ENCODE measurements around the gene ITPA. TPM values are rescaled to one million over a fixed set of nuclear protein-coding genes. Genes with fewer than 3 reads are reported as not detected.

ITPA gene
- total and polyA plus RNA-seq, 9 donors, result 15.8 to 55.3 (median 31.1) TPM

DNA sequence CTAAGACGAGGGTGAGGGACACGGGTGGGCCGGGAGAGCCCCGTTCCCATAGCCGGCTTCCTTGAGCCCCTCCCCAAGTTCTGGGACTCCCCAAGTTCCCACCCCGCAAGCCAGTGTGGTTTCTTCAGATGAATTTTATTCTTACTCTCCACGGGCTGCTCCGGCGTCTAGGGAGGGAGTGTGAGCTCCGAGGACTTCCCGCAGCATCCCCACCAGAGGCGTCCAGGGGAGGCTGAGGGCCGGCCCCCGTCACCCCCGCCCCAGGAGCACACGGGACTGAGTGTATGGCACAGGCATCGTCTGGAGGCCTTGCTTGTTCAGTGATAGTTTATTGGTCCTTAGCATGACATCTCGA lies 39.7 kb downstream of the ITPA start:
- DNase-seq, result no peak
- H3K27me3 ChIP-seq, result no peaks in the 10 kb centered on the region
- TF ChIP-seq POLR2A (IDR thresholded peaks at IDR 0.05) (no peak), EP300 (IDR thresholded peaks at IDR 0.05) (no peak)
- TF ChIP-seq, protein P1, sequence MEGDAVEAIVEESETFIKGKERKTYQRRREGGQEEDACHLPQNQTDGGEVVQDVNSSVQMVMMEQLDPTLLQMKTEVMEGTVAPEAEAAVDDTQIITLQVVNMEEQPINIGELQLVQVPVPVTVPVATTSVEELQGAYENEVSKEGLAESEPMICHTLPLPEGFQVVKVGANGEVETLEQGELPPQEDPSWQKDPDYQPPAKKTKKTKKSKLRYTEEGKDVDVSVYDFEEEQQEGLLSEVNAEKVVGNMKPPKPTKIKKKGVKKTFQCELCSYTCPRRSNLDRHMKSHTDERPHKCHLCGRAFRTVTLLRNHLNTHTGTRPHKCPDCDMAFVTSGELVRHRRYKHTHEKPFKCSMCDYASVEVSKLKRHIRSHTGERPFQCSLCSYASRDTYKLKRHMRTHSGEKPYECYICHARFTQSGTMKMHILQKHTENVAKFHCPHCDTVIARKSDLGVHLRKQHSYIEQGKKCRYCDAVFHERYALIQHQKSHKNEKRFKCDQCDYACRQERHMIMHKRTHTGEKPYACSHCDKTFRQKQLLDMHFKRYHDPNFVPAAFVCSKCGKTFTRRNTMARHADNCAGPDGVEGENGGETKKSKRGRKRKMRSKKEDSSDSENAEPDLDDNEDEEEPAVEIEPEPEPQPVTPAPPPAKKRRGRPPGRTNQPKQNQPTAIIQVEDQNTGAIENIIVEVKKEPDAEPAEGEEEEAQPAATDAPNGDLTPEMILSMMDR (IDR thresholded peaks at IDR 0.05), result no peak
- no peaks in the 10 kb centered on the region for H3K36me3 ChIP-seq
- H3K27ac ChIP-seq, result no peak overlapping the region
- intact Hi-C loops (cut with DNase I), result no loop called here
- 29 to 53% (median 29%) methylated on average over 13 to 18 of the region's 18 CpGs for WGBS, 3 donors
- no peak overlapping the region for H3K4me3 ChIP-seq
- peaks cover 6% of the 10 kb centered on the region for H3K4me1 ChIP-seq (ENCODE audit: insufficient read depth)
- H3K9me3 ChIP-seq, result no peaks in the 10 kb centered on the region

DNA sequence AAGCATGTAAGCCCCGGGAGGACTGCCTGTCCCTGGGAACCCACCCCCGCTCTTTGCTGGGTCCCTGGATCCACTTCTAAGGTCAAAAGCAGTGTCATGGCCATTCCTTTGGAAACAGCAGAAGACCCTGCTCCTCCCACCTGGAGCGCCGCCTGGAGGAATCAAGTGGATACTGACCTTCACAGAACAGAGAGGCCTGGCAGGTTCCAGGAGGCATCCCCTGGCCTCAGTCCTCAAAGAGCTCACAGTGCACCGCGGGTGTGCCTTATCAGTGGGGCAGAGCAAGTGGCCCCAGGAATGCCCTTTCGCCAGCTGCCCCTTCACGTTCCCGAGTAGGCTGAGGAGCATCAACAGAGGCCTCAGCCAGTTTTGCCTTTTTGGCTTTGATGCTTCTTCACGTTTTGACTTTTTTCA lies 40.8 kb downstream of the ITPA start:
- intact Hi-C loops (cut with DNase I), result no loop called here
- no peak overlapping the region for H3K27ac ChIP-seq
- WGBS, 3 donors, result 33 to 48% (median 45%) methylated on average over 10 of the region's 10 CpGs
- no peaks in the 10 kb centered on the region for H3K9me3 ChIP-seq
- H3K4me3 ChIP-seq, result no peak overlapping the region
- no peaks in the 10 kb centered on the region for H3K36me3 ChIP-seq
- H3K27me3 ChIP-seq, result no peaks in the 10 kb centered on the region
- DNase-seq, result peak in 2 of 5 donors; percentile 21 to 66
- peaks cover 6% of the 10 kb centered on the region for H3K4me1 ChIP-seq (ENCODE audit: insufficient read depth)
- TF ChIP-seq, protein P1 (IDR thresholded peaks at IDR 0.05), result no peak
- TF ChIP-seq POLR2A (IDR thresholded peaks at IDR 0.05) (no peak), EP300 (IDR thresholded peaks at IDR 0.05) (no peak)

DNA sequence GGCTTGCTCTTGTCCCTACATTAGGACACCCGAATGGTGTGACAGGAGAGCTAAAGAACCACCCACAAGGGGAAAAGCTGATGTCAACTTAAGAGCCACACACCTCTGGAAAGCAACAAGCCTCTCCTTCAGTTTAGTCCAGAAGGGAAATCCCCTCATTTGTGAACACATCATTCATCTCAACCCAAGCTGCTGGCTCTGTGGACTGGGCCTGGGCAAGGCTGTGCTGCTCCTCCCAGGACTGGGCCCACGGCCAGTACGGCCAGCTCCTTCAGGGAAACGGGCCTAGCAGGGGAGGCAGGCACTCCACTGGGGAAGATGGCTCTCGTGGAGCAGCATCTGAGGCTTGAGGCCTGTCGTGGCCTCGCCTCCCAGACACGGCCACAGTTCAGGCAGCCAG lies 42.5 kb downstream of the ITPA start:
- no peak overlapping the region for H3K4me3 ChIP-seq
- intact Hi-C loops (cut with DNase I), result no loop called here
- H3K27me3 ChIP-seq, result no peaks in the 10 kb centered on the region
- no peak for TF ChIP-seq POLR2A (IDR thresholded peaks at IDR 0.05)
- TF ChIP-seq, protein P1 (IDR thresholded peaks at IDR 0.05), result no peak
- TF ChIP-seq EP300 (IDR thresholded peaks at IDR 0.05), result no peak
- 57 to 67% (median 64%) methylated on average over 8 of the region's 8 CpGs for WGBS, 3 donors
- no peaks in the 10 kb centered on the region for H3K36me3 ChIP-seq
- peaks cover 6% of the 10 kb centered on the region for H3K4me1 ChIP-seq (ENCODE audit: insufficient read depth)
- H3K27ac ChIP-seq, result no peak overlapping the region
- DNase-seq, result no peak
- no peaks in the 10 kb centered on the region for H3K9me3 ChIP-seq

DNA sequence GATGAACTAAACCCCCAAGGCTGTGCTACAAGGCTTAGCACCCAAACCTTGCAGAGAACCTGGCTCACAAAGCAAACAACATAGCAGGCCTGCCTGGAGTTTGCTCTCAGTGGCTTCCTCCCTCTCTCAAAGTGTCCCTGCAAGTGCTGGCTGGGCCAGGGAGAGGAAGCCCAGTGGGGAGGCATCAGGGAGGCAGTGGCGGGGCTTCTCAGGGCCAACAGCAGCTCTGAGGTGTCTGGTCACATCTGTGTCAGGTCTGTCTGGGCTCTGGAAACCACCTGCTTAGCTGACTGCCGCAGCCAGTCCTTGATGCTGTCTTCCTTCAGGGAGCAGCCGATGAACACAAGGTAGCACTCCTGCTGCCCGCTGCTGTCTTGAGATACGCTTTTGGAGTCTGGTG lies 46.4 kb downstream of the ITPA start:
- WGBS, 3 donors, result 91 to 97% (median 95%) methylated on average over 4 to 5 of the region's 5 CpGs
- no peaks in the 10 kb centered on the region for H3K36me3 ChIP-seq
- no peak for DNase-seq
- H3K27ac ChIP-seq, result no peak overlapping the region
- TF ChIP-seq EP300 (IDR thresholded peaks at IDR 0.05), result no peak
- TF ChIP-seq, protein P1 (IDR thresholded peaks at IDR 0.05), result no peak
- no peak for TF ChIP-seq POLR2A (IDR thresholded peaks at IDR 0.05)
- no peaks in the 10 kb centered on the region for H3K9me3 ChIP-seq
- H3K4me3 ChIP-seq, result no peak overlapping the region
- H3K4me1 ChIP-seq (ENCODE audit: insufficient read depth), result no peaks in the 10 kb centered on the region
- H3K27me3 ChIP-seq, result no peaks in the 10 kb centered on the region
- intact Hi-C loops (cut with DNase I), result no loop called here

DNA sequence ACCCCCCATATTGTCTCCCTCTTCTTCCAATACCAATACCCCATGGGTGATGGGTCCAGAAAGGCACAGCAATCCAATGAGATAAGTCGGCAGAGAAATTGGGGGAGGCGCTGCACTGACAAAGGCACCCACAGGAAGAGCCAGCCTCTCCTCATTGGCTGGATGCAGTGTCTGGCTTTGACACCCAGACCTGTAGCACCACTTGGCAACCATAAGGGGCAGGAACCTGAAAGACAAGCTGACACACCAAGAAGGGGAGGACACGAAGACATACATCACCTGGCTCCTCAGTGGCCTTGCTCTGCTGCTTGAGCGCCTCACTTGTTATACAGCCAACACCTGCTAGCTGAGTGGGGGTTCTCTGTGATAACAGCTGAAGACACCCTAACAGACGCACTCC lies 49.1 kb downstream of the ITPA start:
- WGBS, 3 donors, result 71 to 79% (median 77%) methylated on average over 5 of the region's 5 CpGs
- TF ChIP-seq POLR2A (IDR thresholded peaks at IDR 0.05), result no peak
- TF ChIP-seq EP300 (IDR thresholded peaks at IDR 0.05), result no peak
- TF ChIP-seq, protein P1 (IDR thresholded peaks at IDR 0.05), result no peak
- no peak overlapping the region for H3K4me3 ChIP-seq
- no peak overlapping the region for H3K27ac ChIP-seq
- intact Hi-C loops (cut with DNase I), result no loop called here
- H3K36me3 ChIP-seq, result no peaks in the 10 kb centered on the region
- DNase-seq, result no peak
- no peaks in the 10 kb centered on the region for H3K9me3 ChIP-seq
- no peaks in the 10 kb centered on the region for H3K4me1 ChIP-seq (ENCODE audit: insufficient read depth)
- H3K27me3 ChIP-seq, result no peaks in the 10 kb centered on the region

All from ovary (tissue), 9 donors.